HepG2 (cell line): ENCODE measurements around the gene ZNRF3. TPM values are rescaled to one million over a fixed set of nuclear protein-coding genes. Genes with fewer than 3 reads are reported as not detected.

Experiments
- AGO1 ChIP-seq: fragments of 200-400 bp; formaldehyde crosslinking; IDR thresholded peaks from 2 replicates; pipeline ENCODE4 v1.6.1; 2017; ENCODE audit warnings: mild to moderate bottlenecking, low read depth, low read length, moderate library complexity; ENCODE audit not compliant: poor library complexity, severe bottlenecking
- ARNT2 ChIP-seq: sonication (generic); formaldehyde crosslinking; IDR thresholded peaks from 2 replicates; pipeline ENCODE4 v1.8.0; 2022; ENCODE audit warnings: mild to moderate bottlenecking, low read depth, missing genetic modification reagents, moderate library complexity
- BORCS8-MEF2B ChIP-seq: sonication (generic); formaldehyde crosslinking; IDR thresholded peaks from 2 replicates; pipeline ENCODE4 v1.8.0; 2022; ENCODE audit warnings: mild to moderate bottlenecking, missing genetic modification reagents
- CREM ChIP-seq, 2 experiments: sonication (generic) in 1 of 2; formaldehyde crosslinking in 1 of 2; IDR thresholded peaks; 2 replicates each; pipeline versions ENCODE4 v1.4.0 to v1.6.1; 2016 to 2020; ENCODE audit warnings: antibody characterized with exemption in 1 of 2, mild to moderate bottlenecking in 1 of 2, missing genetic modification reagents in 1 of 2
- GATAD2A ChIP-seq: IDR thresholded peaks from 2 replicates; pipeline ENCODE4 v1.6.1; 2016
- HMG20B ChIP-seq: conservative IDR thresholded peaks from 2 replicates; pipeline ENCODE4 v1.6.1; 2016; ENCODE audit warnings: missing genetic modification reagents, missing compliant biosample characterization
- HNF4A ChIP-seq: sonication (generic); formaldehyde crosslinking; IDR thresholded peaks from 2 replicates; pipeline ENCODE4 v1.4.0; 2020; ENCODE audit warnings: missing genetic modification reagents
- KMT2A ChIP-seq: sonication (generic); formaldehyde crosslinking; IDR thresholded peaks from 2 replicates; pipeline ENCODE4 v1.4.0; 2020; ENCODE audit warnings: missing genetic modification reagents
- MYC ChIP-seq: sonication (generic); formaldehyde crosslinking; IDR thresholded peaks from 2 replicates; pipeline ENCODE4 v1.9.0; 2021; ENCODE audit warnings: missing genetic modification reagents, borderline replicate concordance
- NONO ChIP-seq, 2 experiments: fragments of 450-650 bp in 1 of 2; sonication (generic) in 1 of 2; formaldehyde crosslinking in 1 of 2; IDR thresholded peaks in 1 of 2; conservative IDR thresholded peaks in 1 of 2; 2 replicates each; pipeline versions ENCODE4 v1.6.1 to v1.8.0; 2017 to 2022; ENCODE audit warnings: mild to moderate bottlenecking in 1 of 2, missing genetic modification reagents in 1 of 2, moderate library complexity in 1 of 2
- POLR2AphosphoS5 ChIP-seq: IDR thresholded peaks from 2 replicates; pipeline ENCODE4 v1.6.1; 2012; ENCODE audit warnings: low read depth, low read length
- RBAK ChIP-seq: sonication (generic); formaldehyde crosslinking; IDR thresholded peaks from 2 replicates; pipeline ENCODE4 v1.5.1; 2020; ENCODE audit warnings: mild to moderate bottlenecking, missing genetic modification reagents
- RFXAP ChIP-seq: sonication (generic); formaldehyde crosslinking; IDR thresholded peaks from 2 replicates; pipeline ENCODE4 v1.4.0; 2020; ENCODE audit warnings: missing genetic modification reagents, borderline replicate concordance
- SAP130 ChIP-seq: IDR thresholded peaks from 2 replicates; pipeline ENCODE4 v1.6.1; 2016; ENCODE audit warnings: low read depth
- TAF1 ChIP-seq: sonication (generic); formaldehyde crosslinking; IDR thresholded peaks from 2 replicates; pipeline ENCODE4 v1.4.0; 2020; ENCODE audit warnings: missing genetic modification reagents
- TFE3 ChIP-seq: IDR thresholded peaks from 2 replicates; pipeline ENCODE4 v1.6.1; 2016
- ZBTB44 ChIP-seq: sonication (generic); formaldehyde crosslinking; IDR thresholded peaks from 2 replicates; pipeline ENCODE4 v1.4.0; 2020; ENCODE audit warnings: missing genetic modification reagents
- ZNF333 ChIP-seq: sonication (generic); formaldehyde crosslinking; IDR thresholded peaks from 2 replicates; pipeline ENCODE4 v1.4.0; 2020; ENCODE audit warnings: mild to moderate bottlenecking, missing genetic modification reagents, borderline replicate concordance
- ZNF484 ChIP-seq: sonication (generic); formaldehyde crosslinking; IDR thresholded peaks from 2 replicates; pipeline ENCODE4 v1.5.1; 2020; ENCODE audit warnings: mild to moderate bottlenecking, low read depth, missing genetic modification reagents, borderline replicate concordance
- ZNF615 ChIP-seq: sonication (generic); formaldehyde crosslinking; IDR thresholded peaks from 2 replicates; pipeline ENCODE4 v1.5.0; 2020; ENCODE audit warnings: mild to moderate bottlenecking, missing genetic modification reagents, borderline replicate concordance
- ZNF724P ChIP-seq: sonication (generic); formaldehyde crosslinking; IDR thresholded peaks from 2 replicates; pipeline ENCODE4 v1.8.0; 2022; ENCODE audit warnings: missing genetic modification reagents, borderline replicate concordance
- polyA plus RNA-seq, 8 experiments: library from polyadenylated mRNA; depleted of rRNA in 3 of 8; stranded (reverse) in 7 of 8; unstranded in 1 of 8; fragments of >200 nt; fragmentation: Illumina TruSeq in 4 of 8; extraction: Trizol in 4 of 8; gene quantifications; 2 replicates each; pipeline versions ENCODE4 v1.2.1 to v1.2.3, GENCODE V29; 2011 to 2016; ENCODE audit warnings: low read depth in 4 of 8, missing spikeins in 1 of 8, mixed read lengths in 1 of 8; ENCODE audit not compliant: insufficient read depth in 1 of 8
- total RNA-seq, 5 experiments: library from RNA; depleted of rRNA; stranded (reverse); fragments of >200 nt; fragmentation: Illumina TruSeq; extraction: Trizol; gene quantifications; 2 replicates each; pipeline ENCODE4 v1.2.3, GENCODE V29; 2016; ENCODE audit warnings: low read depth in 1 of 5
- TF ChIP-seq, protein P1 (sequence below): sonication (generic); formaldehyde crosslinking; IDR thresholded peaks from 2 replicates; pipeline ENCODE4 v1.8.1; 2023; ENCODE audit warnings: mild to moderate bottlenecking, missing genetic modification reagents
- TF ChIP-seq, protein P2 (sequence below): sonication (generic); formaldehyde crosslinking; IDR thresholded peaks from 2 replicates; pipeline ENCODE4 v1.4.0; 2020; ENCODE audit warnings: missing genetic modification reagents

Gene ZNRF3
- total and polyA plus RNA-seq, 2 of the 13 experiments (the other 11 are each of a cell fraction or from before 2014, with no cell fraction given): 20.3 to 36.7 TPM

DNA sequence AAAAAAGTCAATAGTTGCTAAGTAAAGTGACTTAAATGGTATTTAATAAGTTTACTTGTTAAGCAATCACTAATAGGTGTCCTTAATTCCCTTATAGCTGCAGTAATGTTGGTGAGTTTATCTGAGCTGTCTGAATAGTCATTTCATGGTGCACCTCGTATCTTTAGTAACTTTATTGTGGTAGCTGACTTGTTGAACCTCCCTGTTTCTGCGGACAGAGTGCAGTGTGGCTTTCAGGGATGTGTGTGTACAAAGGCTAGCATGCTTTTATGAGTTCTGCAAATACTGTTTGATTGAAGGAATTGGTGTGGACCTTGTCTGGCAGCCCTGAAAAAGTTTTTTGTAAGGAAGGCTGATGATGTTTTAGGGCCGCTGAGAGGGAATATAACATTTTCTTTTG, 2.6 kb downstream of the ZNRF3 start (continued):
- peak; percentile 95 for TF ChIP-seq SAP130 (CRISPR knock-in tag)
- no peak for TF ChIP-seq ZNF484 (CRISPR knock-in tag)
- TF ChIP-seq ZNF333 (CRISPR knock-in tag): no peak
- peak; percentile 39; the same call in 1 of the 2 replicates for TF ChIP-seq TAF1 (CRISPR knock-in tag)
- peak; percentile 44; the same call in 1 of the 2 replicates for TF ChIP-seq KMT2A (CRISPR knock-in tag)
- TF ChIP-seq TFE3 (CRISPR knock-in tag): no peak
- no peak for TF ChIP-seq MYC
- peak; percentile 50 for TF ChIP-seq GATAD2A (CRISPR knock-in tag)
- no peak for TF ChIP-seq RBAK
- TF ChIP-seq, protein P1, sequence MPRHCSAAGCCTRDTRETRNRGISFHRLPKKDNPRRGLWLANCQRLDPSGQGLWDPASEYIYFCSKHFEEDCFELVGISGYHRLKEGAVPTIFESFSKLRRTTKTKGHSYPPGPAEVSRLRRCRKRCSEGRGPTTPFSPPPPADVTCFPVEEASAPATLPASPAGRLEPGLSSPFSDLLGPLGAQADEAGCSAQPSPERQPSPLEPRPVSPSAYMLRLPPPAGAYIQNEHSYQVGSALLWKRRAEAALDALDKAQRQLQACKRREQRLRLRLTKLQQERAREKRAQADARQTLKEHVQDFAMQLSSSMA (CRISPR knock-in tag): no peak
- no peak for TF ChIP-seq ZBTB44 (CRISPR knock-in tag)
- TF ChIP-seq ZNF724P (CRISPR knock-in tag): no peak
- peak; percentile 47; the same call in 1 of the 2 replicates for TF ChIP-seq CREM (IDR thresholded peaks at IDR 0.05)
- no peak for TF ChIP-seq CREM (CRISPR knock-in tag; IDR thresholded peaks at IDR 0.05)
- TF ChIP-seq RFXAP: no peak
- no peak for TF ChIP-seq BORCS8-MEF2B (CRISPR knock-in tag)
- TF ChIP-seq POLR2AphosphoS5: no peak
- TF ChIP-seq ARNT2 (CRISPR knock-in tag): no peak
- TF ChIP-seq HNF4A: peak; percentile 50; the same call in 1 of the 2 replicates
- no peak for TF ChIP-seq NONO (IDR thresholded peaks at IDR 0.05)
- TF ChIP-seq NONO (CRISPR knock-in tag; conservative IDR thresholded peaks at IDR 0.05): no peak
- no peak for TF ChIP-seq ZNF615
- TF ChIP-seq HMG20B (CRISPR knock-in tag): no peak
- TF ChIP-seq, protein P2, sequence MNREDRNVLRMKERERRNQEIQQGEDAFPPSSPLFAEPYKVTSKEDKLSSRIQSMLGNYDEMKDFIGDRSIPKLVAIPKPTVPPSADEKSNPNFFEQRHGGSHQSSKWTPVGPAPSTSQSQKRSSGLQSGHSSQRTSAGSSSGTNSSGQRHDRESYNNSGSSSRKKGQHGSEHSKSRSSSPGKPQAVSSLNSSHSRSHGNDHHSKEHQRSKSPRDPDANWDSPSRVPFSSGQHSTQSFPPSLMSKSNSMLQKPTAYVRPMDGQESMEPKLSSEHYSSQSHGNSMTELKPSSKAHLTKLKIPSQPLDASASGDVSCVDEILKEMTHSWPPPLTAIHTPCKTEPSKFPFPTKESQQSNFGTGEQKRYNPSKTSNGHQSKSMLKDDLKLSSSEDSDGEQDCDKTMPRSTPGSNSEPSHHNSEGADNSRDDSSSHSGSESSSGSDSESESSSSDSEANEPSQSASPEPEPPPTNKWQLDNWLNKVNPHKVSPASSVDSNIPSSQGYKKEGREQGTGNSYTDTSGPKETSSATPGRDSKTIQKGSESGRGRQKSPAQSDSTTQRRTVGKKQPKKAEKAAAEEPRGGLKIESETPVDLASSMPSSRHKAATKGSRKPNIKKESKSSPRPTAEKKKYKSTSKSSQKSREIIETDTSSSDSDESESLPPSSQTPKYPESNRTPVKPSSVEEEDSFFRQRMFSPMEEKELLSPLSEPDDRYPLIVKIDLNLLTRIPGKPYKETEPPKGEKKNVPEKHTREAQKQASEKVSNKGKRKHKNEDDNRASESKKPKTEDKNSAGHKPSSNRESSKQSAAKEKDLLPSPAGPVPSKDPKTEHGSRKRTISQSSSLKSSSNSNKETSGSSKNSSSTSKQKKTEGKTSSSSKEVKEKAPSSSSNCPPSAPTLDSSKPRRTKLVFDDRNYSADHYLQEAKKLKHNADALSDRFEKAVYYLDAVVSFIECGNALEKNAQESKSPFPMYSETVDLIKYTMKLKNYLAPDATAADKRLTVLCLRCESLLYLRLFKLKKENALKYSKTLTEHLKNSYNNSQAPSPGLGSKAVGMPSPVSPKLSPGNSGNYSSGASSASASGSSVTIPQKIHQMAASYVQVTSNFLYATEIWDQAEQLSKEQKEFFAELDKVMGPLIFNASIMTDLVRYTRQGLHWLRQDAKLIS: no peak
- TF ChIP-seq AGO1: no peak
